ENCODE measurements around the gene KTN1. TPM values are rescaled to one million over a fixed set of nuclear protein-coding genes. Genes with fewer than 3 reads are reported as not detected.

KTN1 gene
- total RNA-seq, 1 experiment from 2014 or later, result 125 TPM

DNA sequence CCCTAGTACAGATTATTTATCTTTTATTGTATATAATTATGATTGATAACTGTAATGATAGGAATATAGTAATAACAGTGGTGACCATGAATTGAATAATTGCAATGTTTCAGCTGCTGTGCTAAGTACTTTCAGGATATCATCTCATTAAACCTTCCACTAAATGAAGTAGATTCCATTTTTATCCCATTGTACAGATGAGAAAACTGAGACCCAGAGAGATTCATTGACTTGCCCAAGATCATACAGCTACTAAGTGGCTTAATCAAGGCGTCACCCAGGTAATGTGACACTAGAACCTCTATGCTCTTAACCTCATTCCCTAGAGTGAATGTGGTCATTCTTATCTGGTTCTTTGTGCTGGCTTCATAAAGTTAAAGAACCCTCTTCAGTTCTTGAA lies 124.6 kb downstream of the KTN1 start:
- ChIA-PET POLR2A (no interaction called here), CTCF (interaction anchor here (1.7 kb wide), 1 partner anchor 258 kb away, joined by 4 read pairs; no protein-coding TSS in a partner anchor)
- peaks cover 11% of the 10 kb centered on the region for H3K9me3 Mint-ChIP-seq
- H3K4me3 Mint-ChIP-seq, result no peak overlapping the region
- no peaks in the 10 kb centered on the region for H3K27me3 Mint-ChIP-seq (ENCODE audit: low read depth)
- no peak for DNase-seq (ENCODE audit: low spot score)
- H3K36me3 Mint-ChIP-seq, result peaks cover 6% of the 10 kb centered on the region
- ATAC-seq, result no peak
- no peak overlapping the region for H3K27ac Mint-ChIP-seq
- TF ChIP-seq, protein P1, sequence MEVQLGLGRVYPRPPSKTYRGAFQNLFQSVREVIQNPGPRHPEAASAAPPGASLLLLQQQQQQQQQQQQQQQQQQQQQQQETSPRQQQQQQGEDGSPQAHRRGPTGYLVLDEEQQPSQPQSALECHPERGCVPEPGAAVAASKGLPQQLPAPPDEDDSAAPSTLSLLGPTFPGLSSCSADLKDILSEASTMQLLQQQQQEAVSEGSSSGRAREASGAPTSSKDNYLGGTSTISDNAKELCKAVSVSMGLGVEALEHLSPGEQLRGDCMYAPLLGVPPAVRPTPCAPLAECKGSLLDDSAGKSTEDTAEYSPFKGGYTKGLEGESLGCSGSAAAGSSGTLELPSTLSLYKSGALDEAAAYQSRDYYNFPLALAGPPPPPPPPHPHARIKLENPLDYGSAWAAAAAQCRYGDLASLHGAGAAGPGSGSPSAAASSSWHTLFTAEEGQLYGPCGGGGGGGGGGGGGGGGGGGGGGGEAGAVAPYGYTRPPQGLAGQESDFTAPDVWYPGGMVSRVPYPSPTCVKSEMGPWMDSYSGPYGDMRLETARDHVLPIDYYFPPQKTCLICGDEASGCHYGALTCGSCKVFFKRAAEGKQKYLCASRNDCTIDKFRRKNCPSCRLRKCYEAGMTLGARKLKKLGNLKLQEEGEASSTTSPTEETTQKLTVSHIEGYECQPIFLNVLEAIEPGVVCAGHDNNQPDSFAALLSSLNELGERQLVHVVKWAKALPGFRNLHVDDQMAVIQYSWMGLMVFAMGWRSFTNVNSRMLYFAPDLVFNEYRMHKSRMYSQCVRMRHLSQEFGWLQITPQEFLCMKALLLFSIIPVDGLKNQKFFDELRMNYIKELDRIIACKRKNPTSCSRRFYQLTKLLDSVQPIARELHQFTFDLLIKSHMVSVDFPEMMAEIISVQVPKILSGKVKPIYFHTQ (CRISPR knock-in tag; IDR thresholded peaks at IDR 0.05), result no peak
- TF ChIP-seq, protein P2, sequence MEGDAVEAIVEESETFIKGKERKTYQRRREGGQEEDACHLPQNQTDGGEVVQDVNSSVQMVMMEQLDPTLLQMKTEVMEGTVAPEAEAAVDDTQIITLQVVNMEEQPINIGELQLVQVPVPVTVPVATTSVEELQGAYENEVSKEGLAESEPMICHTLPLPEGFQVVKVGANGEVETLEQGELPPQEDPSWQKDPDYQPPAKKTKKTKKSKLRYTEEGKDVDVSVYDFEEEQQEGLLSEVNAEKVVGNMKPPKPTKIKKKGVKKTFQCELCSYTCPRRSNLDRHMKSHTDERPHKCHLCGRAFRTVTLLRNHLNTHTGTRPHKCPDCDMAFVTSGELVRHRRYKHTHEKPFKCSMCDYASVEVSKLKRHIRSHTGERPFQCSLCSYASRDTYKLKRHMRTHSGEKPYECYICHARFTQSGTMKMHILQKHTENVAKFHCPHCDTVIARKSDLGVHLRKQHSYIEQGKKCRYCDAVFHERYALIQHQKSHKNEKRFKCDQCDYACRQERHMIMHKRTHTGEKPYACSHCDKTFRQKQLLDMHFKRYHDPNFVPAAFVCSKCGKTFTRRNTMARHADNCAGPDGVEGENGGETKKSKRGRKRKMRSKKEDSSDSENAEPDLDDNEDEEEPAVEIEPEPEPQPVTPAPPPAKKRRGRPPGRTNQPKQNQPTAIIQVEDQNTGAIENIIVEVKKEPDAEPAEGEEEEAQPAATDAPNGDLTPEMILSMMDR (IDR thresholded peaks at IDR 0.05), result no peak
- TF ChIP-seq, protein P3, sequence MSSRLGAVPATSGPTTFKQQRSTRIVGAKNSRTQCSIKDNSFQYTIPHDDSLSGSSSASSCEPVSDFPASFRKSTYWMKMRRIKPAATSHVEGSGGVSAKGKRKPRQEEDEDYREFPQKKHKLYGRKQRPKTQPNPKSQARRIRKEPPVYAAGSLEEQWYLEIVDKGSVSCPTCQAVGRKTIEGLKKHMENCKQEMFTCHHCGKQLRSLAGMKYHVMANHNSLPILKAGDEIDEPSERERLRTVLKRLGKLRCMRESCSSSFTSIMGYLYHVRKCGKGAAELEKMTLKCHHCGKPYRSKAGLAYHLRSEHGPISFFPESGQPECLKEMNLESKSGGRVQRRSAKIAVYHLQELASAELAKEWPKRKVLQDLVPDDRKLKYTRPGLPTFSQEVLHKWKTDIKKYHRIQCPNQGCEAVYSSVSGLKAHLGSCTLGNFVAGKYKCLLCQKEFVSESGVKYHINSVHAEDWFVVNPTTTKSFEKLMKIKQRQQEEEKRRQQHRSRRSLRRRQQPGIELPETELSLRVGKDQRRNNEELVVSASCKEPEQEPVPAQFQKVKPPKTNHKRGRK (CRISPR knock-in tag; IDR thresholded peaks at IDR 0.05; ENCODE audit: borderline replicate concordance), result no peak
- no peak for TF ChIP-seq ZNF263 (CRISPR knock-in tag; IDR thresholded peaks at IDR 0.05; ENCODE audit: low read depth)
- TF ChIP-seq NR1H2 (CRISPR knock-in tag; IDR thresholded peaks at IDR 0.05), result no peak
- TF ChIP-seq, protein P4, sequence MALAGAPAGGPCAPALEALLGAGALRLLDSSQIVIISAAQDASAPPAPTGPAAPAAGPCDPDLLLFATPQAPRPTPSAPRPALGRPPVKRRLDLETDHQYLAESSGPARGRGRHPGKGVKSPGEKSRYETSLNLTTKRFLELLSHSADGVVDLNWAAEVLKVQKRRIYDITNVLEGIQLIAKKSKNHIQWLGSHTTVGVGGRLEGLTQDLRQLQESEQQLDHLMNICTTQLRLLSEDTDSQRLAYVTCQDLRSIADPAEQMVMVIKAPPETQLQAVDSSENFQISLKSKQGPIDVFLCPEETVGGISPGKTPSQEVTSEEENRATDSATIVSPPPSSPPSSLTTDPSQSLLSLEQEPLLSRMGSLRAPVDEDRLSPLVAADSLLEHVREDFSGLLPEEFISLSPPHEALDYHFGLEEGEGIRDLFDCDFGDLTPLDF (CRISPR knock-in tag; IDR thresholded peaks at IDR 0.05), result no peak
- TF ChIP-seq NFATC4 (CRISPR knock-in tag; IDR thresholded peaks at IDR 0.05), result no peak
- no peak for TF ChIP-seq SMAD4 (CRISPR knock-in tag; IDR thresholded peaks at IDR 0.05)
- TF ChIP-seq, protein P5, sequence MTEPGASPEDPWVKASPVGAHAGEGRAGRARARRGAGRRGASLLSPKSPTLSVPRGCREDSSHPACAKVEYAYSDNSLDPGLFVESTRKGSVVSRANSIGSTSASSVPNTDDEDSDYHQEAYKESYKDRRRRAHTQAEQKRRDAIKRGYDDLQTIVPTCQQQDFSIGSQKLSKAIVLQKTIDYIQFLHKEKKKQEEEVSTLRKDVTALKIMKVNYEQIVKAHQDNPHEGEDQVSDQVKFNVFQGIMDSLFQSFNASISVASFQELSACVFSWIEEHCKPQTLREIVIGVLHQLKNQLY (CRISPR knock-in tag; IDR thresholded peaks at IDR 0.05), result no peak
- TF ChIP-seq JAZF1 (CRISPR knock-in tag; IDR thresholded peaks at IDR 0.05), result no peak
- TF ChIP-seq ZNF671 (CRISPR knock-in tag; IDR thresholded peaks at IDR 0.05), result no peak
- no peak for TF ChIP-seq MXD4 (CRISPR knock-in tag; IDR thresholded peaks at IDR 0.05; ENCODE audit: borderline replicate concordance)
- TF ChIP-seq, protein P6, sequence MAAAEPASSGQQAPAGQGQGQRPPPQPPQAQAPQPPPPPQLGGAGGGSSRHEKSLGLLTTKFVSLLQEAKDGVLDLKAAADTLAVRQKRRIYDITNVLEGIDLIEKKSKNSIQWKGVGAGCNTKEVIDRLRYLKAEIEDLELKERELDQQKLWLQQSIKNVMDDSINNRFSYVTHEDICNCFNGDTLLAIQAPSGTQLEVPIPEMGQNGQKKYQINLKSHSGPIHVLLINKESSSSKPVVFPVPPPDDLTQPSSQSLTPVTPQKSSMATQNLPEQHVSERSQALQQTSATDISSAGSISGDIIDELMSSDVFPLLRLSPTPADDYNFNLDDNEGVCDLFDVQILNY (CRISPR knock-in tag; IDR thresholded peaks at IDR 0.05), result no peak
- TF ChIP-seq, protein P7, sequence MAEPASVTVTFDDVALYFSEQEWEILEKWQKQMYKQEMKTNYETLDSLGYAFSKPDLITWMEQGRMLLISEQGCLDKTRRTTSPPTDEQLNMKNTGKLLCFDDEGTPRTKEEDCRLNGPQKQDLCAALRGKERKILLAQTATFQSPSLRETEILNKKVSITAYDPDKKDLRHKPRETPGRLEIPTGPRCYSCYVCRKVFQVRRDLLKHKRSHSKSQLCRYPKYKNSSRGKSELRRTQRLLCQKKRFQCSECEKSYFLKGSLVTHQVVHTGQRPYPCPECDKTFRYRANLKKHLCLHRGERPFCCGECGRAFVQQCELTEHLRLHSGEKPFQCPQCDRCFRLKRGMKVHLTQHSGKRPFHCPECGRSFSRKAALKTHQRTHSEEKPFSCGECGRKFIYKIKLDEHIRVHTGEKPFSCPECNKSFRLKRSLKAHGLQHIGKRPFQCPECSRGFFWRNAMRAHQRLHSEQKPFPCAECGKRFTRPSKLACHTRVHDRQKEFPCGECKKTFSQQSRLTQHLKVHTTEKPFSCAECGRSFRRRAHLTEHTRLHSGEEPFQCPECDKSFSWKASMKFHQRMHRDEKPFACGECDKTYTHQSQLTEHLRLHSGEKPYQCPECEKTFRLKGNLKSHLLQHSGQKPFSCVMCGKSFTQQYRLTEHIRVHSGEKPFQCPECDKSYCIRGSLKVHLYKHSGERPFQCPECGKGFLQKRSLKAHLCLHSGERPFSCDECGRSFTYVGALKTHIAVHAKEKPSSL (CRISPR knock-in tag; conservative IDR thresholded peaks at IDR 0.05), result no peak
- TF ChIP-seq, protein P8, sequence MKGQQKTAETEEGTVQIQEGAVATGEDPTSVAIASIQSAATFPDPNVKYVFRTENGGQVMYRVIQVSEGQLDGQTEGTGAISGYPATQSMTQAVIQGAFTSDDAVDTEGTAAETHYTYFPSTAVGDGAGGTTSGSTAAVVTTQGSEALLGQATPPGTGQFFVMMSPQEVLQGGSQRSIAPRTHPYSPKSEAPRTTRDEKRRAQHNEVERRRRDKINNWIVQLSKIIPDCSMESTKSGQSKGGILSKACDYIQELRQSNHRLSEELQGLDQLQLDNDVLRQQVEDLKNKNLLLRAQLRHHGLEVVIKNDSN (CRISPR knock-in tag; IDR thresholded peaks at IDR 0.05), result no peak
- TF ChIP-seq, protein P9, sequence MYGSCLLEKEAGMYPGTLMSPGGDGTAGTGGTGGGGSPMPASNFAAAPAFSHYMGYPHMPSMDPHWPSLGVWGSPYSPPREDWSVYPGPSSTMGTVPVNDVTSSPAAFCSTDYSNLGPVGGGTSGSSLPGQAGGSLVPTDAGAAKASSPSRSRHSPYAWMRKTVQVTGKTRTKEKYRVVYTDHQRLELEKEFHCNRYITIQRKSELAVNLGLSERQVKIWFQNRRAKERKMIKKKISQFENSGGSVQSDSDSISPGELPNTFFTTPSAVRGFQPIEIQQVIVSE (CRISPR knock-in tag; IDR thresholded peaks at IDR 0.05; ENCODE audit: borderline replicate concordance), result no peak
- TF ChIP-seq NFYB (CRISPR knock-in tag; conservative IDR thresholded peaks at IDR 0.05; ENCODE audit: low read depth), result no peak
- no peak for TF ChIP-seq ZNF121 (CRISPR knock-in tag; IDR thresholded peaks at IDR 0.05)
- H3K4me1 Mint-ChIP-seq, result peaks cover 10% of the 10 kb centered on the region
